ENCODE data around the gene PDE8A.

GRCh38 chr15:85150130-85150480 lies 168.4 kb downstream of the PDE8A start:
- no peak for TF ChIP-seq POLR2A (IDR thresholded peaks at IDR 0.05)
- TF ChIP-seq CTCF (IDR thresholded peaks at IDR 0.05) = no peak
